Measurements from ENCODE around the gene KATNA1.

Gene KATNA1

DNA sequence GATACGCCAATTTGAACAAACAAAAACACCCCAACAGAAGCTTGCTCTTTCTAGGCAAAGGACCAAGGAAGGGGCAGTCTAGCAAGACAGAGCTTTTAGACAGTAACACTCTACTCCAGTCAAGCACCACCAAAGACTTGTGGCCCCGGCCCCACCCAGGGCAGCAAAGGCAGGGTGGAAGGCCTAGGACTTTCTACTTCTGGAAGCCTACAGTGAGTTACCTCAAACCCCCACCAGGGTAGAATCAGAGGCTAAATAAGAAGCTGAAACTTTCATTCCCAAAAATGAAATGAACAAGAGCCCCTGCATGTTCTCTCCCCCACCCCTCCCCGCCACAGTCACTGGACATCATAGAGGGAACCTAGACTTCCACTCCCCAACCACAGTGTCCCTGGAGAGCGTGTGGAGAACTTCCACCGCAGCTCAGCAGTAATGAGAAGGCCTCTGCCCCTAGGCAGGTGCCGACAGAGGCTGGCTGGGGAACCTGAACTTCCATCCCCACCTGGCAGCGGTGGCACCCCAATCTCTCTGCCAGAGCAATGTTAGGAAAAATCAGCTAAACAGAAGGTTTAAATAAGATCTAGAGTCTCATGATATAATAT lies 40.0 kb downstream of the KATNA1 start:
- TF ChIP-seq, protein P1, sequence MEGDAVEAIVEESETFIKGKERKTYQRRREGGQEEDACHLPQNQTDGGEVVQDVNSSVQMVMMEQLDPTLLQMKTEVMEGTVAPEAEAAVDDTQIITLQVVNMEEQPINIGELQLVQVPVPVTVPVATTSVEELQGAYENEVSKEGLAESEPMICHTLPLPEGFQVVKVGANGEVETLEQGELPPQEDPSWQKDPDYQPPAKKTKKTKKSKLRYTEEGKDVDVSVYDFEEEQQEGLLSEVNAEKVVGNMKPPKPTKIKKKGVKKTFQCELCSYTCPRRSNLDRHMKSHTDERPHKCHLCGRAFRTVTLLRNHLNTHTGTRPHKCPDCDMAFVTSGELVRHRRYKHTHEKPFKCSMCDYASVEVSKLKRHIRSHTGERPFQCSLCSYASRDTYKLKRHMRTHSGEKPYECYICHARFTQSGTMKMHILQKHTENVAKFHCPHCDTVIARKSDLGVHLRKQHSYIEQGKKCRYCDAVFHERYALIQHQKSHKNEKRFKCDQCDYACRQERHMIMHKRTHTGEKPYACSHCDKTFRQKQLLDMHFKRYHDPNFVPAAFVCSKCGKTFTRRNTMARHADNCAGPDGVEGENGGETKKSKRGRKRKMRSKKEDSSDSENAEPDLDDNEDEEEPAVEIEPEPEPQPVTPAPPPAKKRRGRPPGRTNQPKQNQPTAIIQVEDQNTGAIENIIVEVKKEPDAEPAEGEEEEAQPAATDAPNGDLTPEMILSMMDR (IDR thresholded peaks at IDR 0.05; ENCODE audit: insufficient read depth, low read length, poor library complexity, severe bottlenecking) = no peak
- Histone ChIP-seq H3K27me3 (replicated peaks; ENCODE audit: control insufficient read depth, insufficient read depth, low read length) (no peaks in the 10 kb centered on the region), H3K36me3 (ENCODE audit: control insufficient read depth, insufficient read depth, low read length) (peaks cover 2% of the 10 kb centered on the region), H3K4me3 (replicated peaks; ENCODE audit: low read depth, low read length) (no peak overlapping the region)
- no peak for DNase-seq (ENCODE audit: extremely low read depth, insufficient read length)

GRCh38 chr6:149600508-149600907 lies 48.0 kb downstream of the KATNA1 start:
- H3K36me3 ChIP-seq (ENCODE audit: control insufficient read depth, insufficient read depth, low read length) = peaks cover 5% of the 10 kb centered on the region
- TF ChIP-seq, protein P1 (IDR thresholded peaks at IDR 0.05; ENCODE audit: insufficient read depth, low read length, poor library complexity, severe bottlenecking) = no peak
- DNase-seq (ENCODE audit: extremely low read depth, insufficient read length) = no peak
- no peaks in the 10 kb centered on the region for H3K27me3 ChIP-seq (replicated peaks; ENCODE audit: control insufficient read depth, insufficient read depth, low read length)
- H3K4me3 ChIP-seq (replicated peaks; ENCODE audit: low read depth, low read length) = no peak overlapping the region

GRCh38 chr6:149593408-149593807 lies 55.1 kb downstream of the KATNA1 start:
- no peak for DNase-seq (ENCODE audit: extremely low read depth, insufficient read length)
- no peaks in the 10 kb centered on the region for H3K27me3 ChIP-seq (replicated peaks; ENCODE audit: control insufficient read depth, insufficient read depth, low read length)
- no peak overlapping the region for H3K4me3 ChIP-seq (replicated peaks; ENCODE audit: low read depth, low read length)
- TF ChIP-seq, protein P1 (IDR thresholded peaks at IDR 0.05; ENCODE audit: insufficient read depth, low read length, poor library complexity, severe bottlenecking) = no peak
- H3K36me3 ChIP-seq (ENCODE audit: control insufficient read depth, insufficient read depth, low read length) = peaks cover 6% of the 10 kb centered on the region

DNA sequence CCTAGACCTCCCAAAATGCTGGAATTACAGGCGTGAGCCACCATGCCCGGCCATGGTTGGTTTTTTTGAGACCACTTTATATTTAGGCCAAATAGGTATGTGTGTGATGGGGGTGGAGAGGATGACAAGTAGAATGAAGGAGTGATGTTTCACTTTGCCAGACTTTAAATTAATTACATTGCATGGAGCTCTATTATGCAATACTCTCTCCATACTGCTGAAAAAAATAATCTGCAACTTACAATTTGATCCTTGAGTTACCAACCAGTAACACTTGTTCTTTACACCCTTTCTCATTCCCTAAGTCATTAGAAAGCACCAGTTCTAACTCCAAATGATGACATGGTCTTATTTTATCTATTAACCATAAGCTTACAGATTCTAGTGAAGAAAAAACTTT lies 55.5 kb downstream of the KATNA1 start:
- peaks cover 5% of the 10 kb centered on the region for H3K36me3 ChIP-seq (ENCODE audit: control insufficient read depth, insufficient read depth, low read length)
- H3K4me3 ChIP-seq (replicated peaks; ENCODE audit: low read depth, low read length) = no peak overlapping the region
- DNase-seq (ENCODE audit: extremely low read depth, insufficient read length) = no peak
- no peaks in the 10 kb centered on the region for H3K27me3 ChIP-seq (replicated peaks; ENCODE audit: control insufficient read depth, insufficient read depth, low read length)
- TF ChIP-seq, protein P1 (IDR thresholded peaks at IDR 0.05; ENCODE audit: insufficient read depth, low read length, poor library complexity, severe bottlenecking) = no peak

GRCh38 chr6:149586149-149586548 lies 62.4 kb downstream of the KATNA1 start:
- DNase-seq (ENCODE audit: extremely low read depth, insufficient read length) = no peak
- Histone ChIP-seq H3K36me3 (ENCODE audit: control insufficient read depth, insufficient read depth, low read length) (peaks cover 5% of the 10 kb centered on the region), H3K4me3 (replicated peaks; ENCODE audit: low read depth, low read length) (no peak overlapping the region), H3K27me3 (replicated peaks; ENCODE audit: control insufficient read depth, insufficient read depth, low read length) (no peaks in the 10 kb centered on the region)
- TF ChIP-seq, protein P1 (IDR thresholded peaks at IDR 0.05; ENCODE audit: insufficient read depth, low read length, poor library complexity, severe bottlenecking) = no peak

- TF ChIP-seq, protein P1 (IDR thresholded peaks at IDR 0.05; ENCODE audit: insufficient read depth, low read length, poor library complexity, severe bottlenecking) = no peak
- Histone ChIP-seq H3K27me3 (replicated peaks; ENCODE audit: control insufficient read depth, insufficient read depth, low read length) (no peaks in the 10 kb centered on the region), H3K4me3 (replicated peaks; ENCODE audit: low read depth, low read length) (no peak overlapping the region), H3K36me3 (ENCODE audit: control insufficient read depth, insufficient read depth, low read length) (peaks cover 5% of the 10 kb centered on the region)
- no peak for DNase-seq (ENCODE audit: extremely low read depth, insufficient read length)
These were observed 67.2 kb downstream of the KATNA1 start for GRCh38 chr6:149581349-149581748.
